Thoracic aorta (tissue), 2 donors: ENCODE results near the gene LRRC15. TPM values are rescaled to one million over a fixed set of nuclear protein-coding genes. Genes with fewer than 3 reads are reported as not detected.
A peak's percentile ranks its signal among the peaks of the same experiment; 100 is the strongest.

ENCODE experiments used
- ATAC-seq: fragments of 150-250 bp; one replicate; pipeline ENCODE4 v1.8.0; 2017; ENCODE audit warnings: low read depth; ENCODE audit not compliant: insufficient number of reproducible peaks, low FRiP score
- DNase-seq: peaks from one replicate; pipeline ENCODE4 v3.0.0-alpha.2; 2020; ENCODE audit warnings: low spot score
- H3K27ac ChIP-seq, 2 donors: fragments of 200-600 bp; sonication (generic); 1 replicate in 1 of 2; 2 replicates in 1 of 2; pipeline ENCODE4 v1.5.1; 2016; ENCODE audit warnings: mild to moderate bottlenecking in 2 of 2, moderate library complexity in 2 of 2
- H3K27me3 ChIP-seq: fragments of 200-600 bp; sonication (generic); replicated peaks from 2 replicates; pipeline ENCODE4 v1.6.0; 2016; ENCODE audit warnings: mild to moderate bottlenecking; ENCODE audit not compliant: insufficient read depth
- H3K36me3 ChIP-seq: fragments of 200-600 bp; sonication (generic); one replicate; pipeline ENCODE4 v1.5.1; 2016
- H3K4me1 ChIP-seq, 2 donors: fragments of 200-600 bp; sonication (generic); 1 replicate in 1 of 2; 2 replicates in 1 of 2; pipeline versions ENCODE4 v1.5.1 to v1.6.0; 2016; ENCODE audit warnings: low read depth in 2 of 2, mild to moderate bottlenecking in 1 of 2; ENCODE audit not compliant: control insufficient read depth in 1 of 2
- H3K4me3 ChIP-seq: fragments of 200-600 bp; sonication (generic); 2 replicates; pipeline ENCODE4 v1.5.1; 2016; ENCODE audit warnings: mild to moderate bottlenecking
- H3K9me3 ChIP-seq: fragments of 200-600 bp; sonication (generic); 2 replicates; pipeline ENCODE4 v1.5.1; 2016
- total RNA-seq, 2 donors: library from RNA; depleted of rRNA; stranded (reverse); fragments of >200 nt; gene quantifications; one replicate each; pipeline versions ENCODE4 v1.1.0 to v1.2.3, GENCODE V29; 2016
- TF ChIP-seq, protein P1 (sequence below): fragments of 200-600 bp; sonication (generic); IDR thresholded peaks from one replicate; pipeline ENCODE4 v1.5.1; 2019; ENCODE audit warnings: antibody characterized with exemption

The LRRC15 gene
- total RNA-seq, 2 donors from 2014 or later, result 0.27 TPM; not detected in 1

DNA sequence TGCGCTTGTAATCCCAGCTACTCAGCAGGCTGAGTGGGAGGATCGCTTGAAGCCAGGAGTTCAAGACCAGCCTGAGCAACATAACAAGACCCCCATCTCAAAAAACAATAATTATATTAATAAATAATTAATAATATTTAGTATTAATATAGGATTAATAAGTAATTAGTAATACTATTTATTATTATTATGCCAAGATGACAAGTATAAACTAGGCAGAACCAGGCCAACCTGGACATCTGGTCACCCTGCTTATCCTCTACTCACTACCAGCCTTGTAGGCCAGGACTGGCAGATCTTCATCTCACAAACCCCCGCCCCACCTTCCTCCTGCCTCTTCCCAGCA is 18.8 kb downstream of the LRRC15 start:
- no peak for ATAC-seq
- H3K36me3 ChIP-seq, result no peaks in the 10 kb centered on the region

GRCh38 chr3:194348354-194348753 is 21.2 kb downstream of the LRRC15 start:
- TF ChIP-seq, protein P1, sequence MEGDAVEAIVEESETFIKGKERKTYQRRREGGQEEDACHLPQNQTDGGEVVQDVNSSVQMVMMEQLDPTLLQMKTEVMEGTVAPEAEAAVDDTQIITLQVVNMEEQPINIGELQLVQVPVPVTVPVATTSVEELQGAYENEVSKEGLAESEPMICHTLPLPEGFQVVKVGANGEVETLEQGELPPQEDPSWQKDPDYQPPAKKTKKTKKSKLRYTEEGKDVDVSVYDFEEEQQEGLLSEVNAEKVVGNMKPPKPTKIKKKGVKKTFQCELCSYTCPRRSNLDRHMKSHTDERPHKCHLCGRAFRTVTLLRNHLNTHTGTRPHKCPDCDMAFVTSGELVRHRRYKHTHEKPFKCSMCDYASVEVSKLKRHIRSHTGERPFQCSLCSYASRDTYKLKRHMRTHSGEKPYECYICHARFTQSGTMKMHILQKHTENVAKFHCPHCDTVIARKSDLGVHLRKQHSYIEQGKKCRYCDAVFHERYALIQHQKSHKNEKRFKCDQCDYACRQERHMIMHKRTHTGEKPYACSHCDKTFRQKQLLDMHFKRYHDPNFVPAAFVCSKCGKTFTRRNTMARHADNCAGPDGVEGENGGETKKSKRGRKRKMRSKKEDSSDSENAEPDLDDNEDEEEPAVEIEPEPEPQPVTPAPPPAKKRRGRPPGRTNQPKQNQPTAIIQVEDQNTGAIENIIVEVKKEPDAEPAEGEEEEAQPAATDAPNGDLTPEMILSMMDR, result no peak
- no peaks in the 10 kb centered on the region for H3K9me3 ChIP-seq
- DNase-seq, result no peak
- no peaks in the 10 kb centered on the region for H3K4me1 ChIP-seq
- no peaks in the 10 kb centered on the region for H3K27me3 ChIP-seq
- no peaks in the 10 kb centered on the region for H3K36me3 ChIP-seq
- no peak overlapping the region for H3K4me3 ChIP-seq
- no peak for ATAC-seq
- no peak overlapping the region for H3K27ac ChIP-seq

More for the DNA sequence above, 18.8 kb downstream of the LRRC15 start:
- Histone ChIP-seq H3K9me3 (no peaks in the 10 kb centered on the region), H3K4me1 (no peaks in the 10 kb centered on the region), H3K27ac (no peak overlapping the region), H3K4me3 (no peak overlapping the region), H3K27me3 (no peaks in the 10 kb centered on the region)
- DNase-seq, result no peak
- TF ChIP-seq, protein P1, result no peak

- H3K9me3 ChIP-seq, result no peaks in the 10 kb centered on the region
These were observed 22.9 kb downstream of the LRRC15 start for GRCh38 chr3:194346621-194347020.

GRCh38 chr3:194346035-194346434 is 23.5 kb downstream of the LRRC15 start:
- TF ChIP-seq, protein P1, result no peak
- Histone ChIP-seq H3K36me3 (no peaks in the 10 kb centered on the region), H3K27me3 (no peaks in the 10 kb centered on the region), H3K4me3 (no peak overlapping the region), H3K9me3 (no peaks in the 10 kb centered on the region), H3K27ac (no peak overlapping the region), H3K4me1 (no peaks in the 10 kb centered on the region)
- DNase-seq (no peak), ATAC-seq (no peak)

More at GRCh38 chr3:194346621-194347020, 22.9 kb downstream of the LRRC15 start:
- TF ChIP-seq, protein P1, result no peak
- Histone ChIP-seq H3K27me3 (no peaks in the 10 kb centered on the region), H3K36me3 (no peaks in the 10 kb centered on the region), H3K4me3 (no peak overlapping the region), H3K27ac (no peak overlapping the region), H3K4me1 (no peaks in the 10 kb centered on the region)
- ATAC-seq, result no peak
- no peak for DNase-seq

- Histone ChIP-seq H3K4me1 (no peaks in the 10 kb centered on the region), H3K36me3 (no peaks in the 10 kb centered on the region), H3K4me3 (no peak overlapping the region), H3K27ac (no peak overlapping the region), H3K9me3 (no peaks in the 10 kb centered on the region), H3K27me3 (no peaks in the 10 kb centered on the region)
- TF ChIP-seq, protein P1, result peak; percentile 94
- no peak for DNase-seq
- ATAC-seq, result no peak
These were observed 25.5 kb downstream of the LRRC15 start for GRCh38 chr3:194344012-194344411.
